ENCODE data around the gene XPA.

The XPA gene

GRCh38 chr9:97651646-97652045 lies 45.5 kb downstream of the XPA start:
- DNase-seq (ENCODE audit: low spot score) = no peak

- DNase-seq (ENCODE audit: low spot score) = no peak
These were observed 49.1 kb downstream of the XPA start for GRCh38 chr9:97647996-97648395.

GRCh38 chr9:97645720-97646119 lies 51.4 kb downstream of the XPA start:
- DNase-seq (ENCODE audit: low spot score) = no peak

- no peak for DNase-seq (ENCODE audit: low spot score)
These were observed 56.8 kb downstream of the XPA start for GRCh38 chr9:97640325-97640724.

GRCh38 chr9:97638666-97639065 lies 58.5 kb downstream of the XPA start:
- no peak for DNase-seq (ENCODE audit: low spot score)

- DNase-seq (ENCODE audit: low spot score) = no peak
These were observed 60.2 kb downstream of the XPA start for GRCh38 chr9:97636903-97637302.

- no peak for DNase-seq (ENCODE audit: low spot score)
These were observed 62.1 kb downstream of the XPA start for GRCh38 chr9:97635026-97635425.

GRCh38 chr9:97633859-97634490 lies 63.2 kb downstream of the XPA start:
- DNase-seq (ENCODE audit: low spot score) = peak; percentile 26

GRCh38 chr9:97632985-97633858 lies 63.9 kb downstream of the XPA start, which contains the start of the genes NCBP1 and TSTD2:
NCBP1 (plus strand) TSS chr9:97633821; CDS start chr9:97633882, 61 bp downstream.
TSTD2 (minus strand) TSS chr9:97633368; CDS start chr9:97627562, 5,806 bp downstream.
- peak; percentile 97 for DNase-seq (ENCODE audit: low spot score)

- peak; percentile 70 for DNase-seq (ENCODE audit: low spot score)
These were observed 64.7 kb downstream of the XPA start for GRCh38 chr9:97632248-97632984.

GRCh38 chr9:97630591-97630990 lies 66.5 kb downstream of the XPA start:
- DNase-seq (ENCODE audit: low spot score) = no peak

GRCh38 chr9:97629156-97629555 lies 68.0 kb downstream of the XPA start:
- no peak for DNase-seq (ENCODE audit: low spot score)

GRCh38 chr9:97628668-97629067 lies 68.5 kb downstream of the XPA start:
- no peak for DNase-seq (ENCODE audit: low spot score)

GRCh38 chr9:97627624-97628023 lies 69.5 kb downstream of the XPA start:
- DNase-seq (ENCODE audit: low spot score) = no peak

- no peak for DNase-seq (ENCODE audit: low spot score)
These were observed 71.5 kb downstream of the XPA start for GRCh38 chr9:97625620-97626019.

Measured in pons (tissue), 1 donor.